CD4-positive, alpha-beta T cell (primary cell): ENCODE measurements around the gene OBSL1. TPM values are rescaled to one million over a fixed set of nuclear protein-coding genes. Genes with fewer than 3 reads are reported as not detected.

Source experiments
- ATAC-seq: fragments of 200-7000 bp; cut with Tn5 transposase; one replicate; pipeline ENCODE4 v1.10.0; 2022; ENCODE audit warnings: mild to moderate bottlenecking; ENCODE audit not compliant: poor library complexity
- CTCF ChIA-PET: fragments of 350-600 bp; sonication (Branson Sonifier 250); formaldehyde crosslinking; loops from one replicate; lab custom pipeline; 2021; ENCODE audit warnings: antibody characterized with exemption, inconsistent platforms; lab: Charles Lee
- POLR2A ChIA-PET: fragments of 350-600 bp; sonication (Branson Sonifier 250); formaldehyde crosslinking; loops from one replicate; lab custom pipeline; 2021; ENCODE audit warnings: antibody characterized with exemption, inconsistent platforms; lab: Charles Lee
- DNase-seq, 14 experiments: peaks; one replicate each; pipeline ENCODE4 v3.0.0-alpha.2; 2013 to 2020; ENCODE audit warnings: mixed read lengths in 2 of 14
- H3K27ac ChIP-seq, 2 donors: one replicate each; pipeline versions ENCODE4 v1.5.1 to v1.7.0; 2013; ENCODE audit warnings: low read length in 2 of 2, low read depth in 1 of 2, mild to moderate bottlenecking in 1 of 2
- H3K27me3 ChIP-seq, 2 experiments: 1 replicate in 1 of 2; 2 replicates in 1 of 2; pipeline versions ENCODE4 v1.6.1 to v1.7.0; 2013; ENCODE audit warnings: low read length in 2 of 2, control low read depth in 1 of 2, mild to moderate bottlenecking in 1 of 2, moderate library complexity in 1 of 2; ENCODE audit not compliant: insufficient read depth in 2 of 2, control insufficient read depth in 1 of 2
- H3K36me3 ChIP-seq: one replicate; pipeline ENCODE4 v1.6.1; 2013; ENCODE audit warnings: low read length, control low read depth; ENCODE audit not compliant: insufficient read depth
- H3K4me1 ChIP-seq: one replicate; pipeline ENCODE4 v1.6.1; 2013; ENCODE audit warnings: low read length, control low read depth; ENCODE audit not compliant: insufficient read depth
- H3K4me3 ChIP-seq: one replicate; pipeline ENCODE4 v1.5.1; 2013; ENCODE audit warnings: mild to moderate bottlenecking, low read length, moderate library complexity
- H3K9me3 ChIP-seq, 2 experiments: 1 replicate in 1 of 2; 2 replicates in 1 of 2; pipeline versions ENCODE4 v1.6.1 to v1.7.0; 2013; ENCODE audit warnings: low read length in 2 of 2, mild to moderate bottlenecking in 2 of 2, control low read depth in 1 of 2, moderate library complexity in 1 of 2; ENCODE audit not compliant: control insufficient read depth in 1 of 2, insufficient read depth in 1 of 2
- H3K27ac Mint-ChIP-seq: one replicate; pipeline ENCODE4 v1.8.0; 2020; ENCODE audit warnings: mixed read lengths
- H3K27me3 Mint-ChIP-seq: one replicate; pipeline ENCODE4 v1.8.0; 2021; ENCODE audit warnings: mixed read lengths
- H3K36me3 Mint-ChIP-seq: one replicate; pipeline ENCODE4 v1.8.0; 2021; ENCODE audit warnings: low read depth, mixed read lengths
- H3K4me1 Mint-ChIP-seq: one replicate; pipeline ENCODE4 v1.8.0; 2021; ENCODE audit warnings: low read depth, mixed read lengths
- H3K4me3 Mint-ChIP-seq: one replicate; pipeline ENCODE4 v1.8.0; 2020; ENCODE audit warnings: mild to moderate bottlenecking, mixed read lengths
- H3K9me3 Mint-ChIP-seq: one replicate; pipeline ENCODE4 v1.8.0; 2020; ENCODE audit warnings: mixed read lengths
- CTCF ChIP-seq: fragments of 200-600 bp; IDR thresholded peaks from one replicate; pipeline ENCODE4 v1.8.0; 2022; ENCODE audit warnings: antibody characterized with exemption, mild to moderate bottlenecking
- intact Hi-C, 2 experiments: fragments of 100-400 bp; cut with DNase I in 1 of 2; cut with micrococcal nuclease in 1 of 2; formaldehyde crosslinking; loops; one replicate each; pipeline versions ENCODE4 v1.15.1 to v1.9.0; 2023 to 2025; cut with DNase I, micrococcal nuclease
- total RNA-seq, 174 experiments: library from RNA in 2 of 174; stranded (reverse) in 2 of 174; gene quantifications; one replicate each; pipeline ENCODE4 v1.2.3 and lab custom pipeline; 2021 to 2026

The OBSL1 gene
- total RNA-seq, 2 experiments from 2014 or later = 0.31 to 0.49 TPM

DNA sequence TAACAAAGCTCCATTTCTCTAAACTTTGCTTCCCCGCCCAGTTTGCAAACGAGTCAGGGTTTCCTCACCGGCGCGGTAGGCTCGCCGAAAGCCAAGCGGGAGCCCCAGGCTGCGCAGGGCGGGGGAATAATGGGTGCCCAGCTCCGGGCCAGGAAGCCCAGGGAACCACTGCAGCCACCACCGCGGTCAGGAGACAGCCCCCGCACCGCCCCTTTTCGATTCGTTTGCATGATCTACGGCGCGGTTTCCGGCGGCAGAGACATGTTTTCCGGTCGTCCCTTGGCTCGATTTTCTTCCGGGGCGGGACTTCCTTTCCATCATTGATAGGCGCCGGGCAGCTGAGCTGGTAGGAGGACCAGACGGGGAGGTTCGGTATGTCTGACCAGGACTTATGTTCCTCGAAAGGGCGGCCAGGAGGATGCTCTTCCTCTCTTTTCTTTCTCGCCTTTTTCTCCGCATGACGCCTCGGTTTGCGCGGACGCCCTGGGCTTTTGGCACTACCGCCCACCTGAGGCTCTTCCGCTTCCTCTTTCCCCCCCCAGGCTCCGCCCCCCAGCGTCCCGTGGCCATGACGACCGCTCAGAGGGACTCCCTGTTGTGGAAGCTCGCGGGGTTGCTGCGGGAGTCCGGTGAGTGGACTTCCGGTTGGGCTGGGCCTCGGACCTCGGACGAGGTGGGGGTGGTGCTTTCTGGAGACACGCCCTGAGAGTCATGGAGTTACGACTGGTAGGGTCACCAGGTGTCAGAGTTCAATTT is 26.4 kb upstream of the OBSL1 start, which contains the start of gene STK11IP:
STK11IP (plus strand) TSS at position 306 of the 756 bp plus-strand sequence; CDS start at position 569, 263 bp downstream.
- peaks cover 40% of the 10 kb centered on the region for H3K36me3 Mint-ChIP-seq
- peaks cover 13% of the 10 kb centered on the region for H3K4me1 ChIP-seq
- ATAC-seq (peak; percentile 85), DNase-seq (peak; percentile 75 to 95 (median 84))
- H3K4me1 Mint-ChIP-seq = peaks cover 24% of the 10 kb centered on the region
- POLR2A ChIA-PET = interaction anchor here (0.7 to 2.1 kb wide), 7 partner anchors 27 to 938 kb away, joined by 3 to 16 read pairs (median 3); partner anchors contain the start of genes BCS1L, CHPF, DNPEP and OBSL1
- H3K27me3 Mint-ChIP-seq = peaks cover 7% of the 10 kb centered on the region
- no peaks in the 10 kb centered on the region for H3K27me3 ChIP-seq
- no peak for TF ChIP-seq CTCF
- peaks cover 20% of the 10 kb centered on the region for H3K36me3 ChIP-seq
- CTCF ChIA-PET = interaction anchor here (1.1 to 2.8 kb wide), 8 partner anchors 37 to 618 kb away, joined by 3 to 8 read pairs (median 4); partner anchors contain the start of gene GMPPA
- intact Hi-C loops = loop anchor here (1.0 to 10.0 kb wide), 8 partner anchors 45 to 885 kb away; partner anchors contain the start of genes CHPF (in 1 of the 2), CNPPD1 (in 1 of the 2), RETREG2 (in 1 of the 2) and SLC23A3 (in 1 of the 2)
- peak within 1 kb of the TSS; percentile 73 for H3K4me3 ChIP-seq
- no peaks in the 10 kb centered on the region for H3K9me3 Mint-ChIP-seq
- no peaks in the 10 kb centered on the region for H3K9me3 ChIP-seq
- H3K4me3 Mint-ChIP-seq = peak within 1 kb of the TSS; percentile 98
- peak within 1 kb of the TSS; percentile 70 to 79 for H3K27ac ChIP-seq
- peak within 1 kb of the TSS; percentile 94 for H3K27ac Mint-ChIP-seq

- Mint-ChIP-seq H3K27ac (peak overlapping the region; percentile 94), H3K9me3 (no peaks in the 10 kb centered on the region), H3K4me1 (peaks cover 24% of the 10 kb centered on the region), H3K27me3 (peaks cover 13% of the 10 kb centered on the region), H3K4me3 (peak overlapping the region; percentile 98), H3K36me3 (peaks cover 33% of the 10 kb centered on the region)
- ChIA-PET POLR2A (interaction anchor here (0.7 to 2.1 kb wide), 7 partner anchors 26 to 938 kb away, joined by 3 to 16 read pairs (median 3); partner anchors contain the start of genes BCS1L, CHPF, DNPEP and OBSL1), CTCF (interaction anchor here (1.1 to 2.8 kb wide), 8 partner anchors 37 to 617 kb away, joined by 3 to 8 read pairs (median 4); partner anchors contain the start of gene GMPPA)
- DNase-seq = peak in 1 of 14 experiments; percentile 6
- peaks cover 13% of the 10 kb centered on the region for H3K36me3 ChIP-seq
- peaks cover 13% of the 10 kb centered on the region for H3K4me1 ChIP-seq
- no peaks in the 10 kb centered on the region for H3K27me3 ChIP-seq
- intact Hi-C loops = loop anchor here (1.0 to 10.0 kb wide), 7 partner anchors 45 to 885 kb away; partner anchors contain the start of genes CHPF (in 1 of the 2), CNPPD1 (in 1 of the 2), RETREG2 (in 1 of the 2) and SLC23A3 (in 1 of the 2)
- peak overlapping the region; percentile 70 to 79 for H3K27ac ChIP-seq
- ATAC-seq = peak; percentile 5
- TF ChIP-seq CTCF = no peak
- peak overlapping the region; percentile 73 for H3K4me3 ChIP-seq
- no peaks in the 10 kb centered on the region for H3K9me3 ChIP-seq
Measured at GRCh38 chr2:219596954-219597551, 25.7 kb upstream of the OBSL1 start.

- Histone ChIP-seq H3K27me3 (no peaks in the 10 kb centered on the region), H3K9me3 (no peaks in the 10 kb centered on the region), H3K4me1 (peaks cover 13% of the 10 kb centered on the region), H3K4me3 (no peak overlapping the region), H3K36me3 (no peaks in the 10 kb centered on the region), H3K27ac (no peak overlapping the region)
- Mint-ChIP-seq H3K27ac (no peak overlapping the region), H3K4me1 (peaks cover 24% of the 10 kb centered on the region), H3K27me3 (peaks cover 20% of the 10 kb centered on the region), H3K9me3 (no peaks in the 10 kb centered on the region), H3K36me3 (peaks cover 16% of the 10 kb centered on the region), H3K4me3 (peak overlapping the region; percentile 98)
- no peak for ATAC-seq
- DNase-seq = no peak
- CTCF ChIA-PET = no interaction called here
- no peak for TF ChIP-seq CTCF
- POLR2A ChIA-PET = no interaction called here
- intact Hi-C loops = loop anchor here in 1 of 2 experiments (5.0 to 10.0 kb wide), 4 partner anchors 47 to 883 kb away; partner anchors contain the start of genes CNPPD1, RETREG2, SLC23A3 and TTLL4
Measured at GRCh38 chr2:219595256-219595655, 23.9 kb upstream of the OBSL1 start.
